SK-N-SH (cell line): ENCODE measurements around the gene GNG12. TPM values are rescaled to one million over a fixed set of nuclear protein-coding genes. Genes with fewer than 3 reads are reported as not detected.
"Not testable (repeated sequence)": the region's sequence is repeated elsewhere in the genome, so short reads cannot be mapped to it uniquely, and the experiment has no call there.

Experiments used
- CTCF ChIA-PET: fragments of 300-600, 350-600 bp; formaldehyde crosslinking; extraction: SDS; loops from one replicate; lab custom pipeline; 2021; lab: Yijun Ruan, JAX
- POLR2A ChIA-PET: fragments of 350-600 bp; sonication (Branson Sonifier 250); formaldehyde crosslinking; extraction: SDS; loops from one replicate; lab custom pipeline; 2020; ENCODE audit warnings: antibody characterized with exemption, inconsistent platforms; lab: Yijun Ruan, JAX
- DNase-seq: peaks from one replicate; pipeline ENCODE4 v3.0.0; 2012
- H2AFZ ChIP-seq: fragments of 200-600 bp; sonication (generic); 2 replicates; pipeline ENCODE4 v1.8.1; 2016; ENCODE audit warnings: antibody characterized with exemption, mild to moderate bottlenecking, low read depth
- H3F3A ChIP-seq: fragments of 200-600 bp; sonication (generic); replicated peaks from 2 replicates; pipeline ENCODE3; 2016; ENCODE audit warnings: antibody characterized with exemption, mild to moderate bottlenecking; ENCODE audit not compliant: insufficient read depth
- H3K27ac ChIP-seq, 2 experiments: fragments of 200-500 bp in 1 of 2; fragments of 200-600 bp in 1 of 2; sonication (Bioruptor generic) in 1 of 2; sonication (generic), shearing (Covaris generic) in 1 of 2; 2 replicates each; pipeline versions ENCODE4 v1.5.1 to v1.6.1; 2014 to 2016; ENCODE audit warnings: low read depth in 2 of 2, inconsistent platforms in 1 of 2, low read length in 1 of 2, mild to moderate bottlenecking in 1 of 2, mixed read lengths in 1 of 2
- H3K27me3 ChIP-seq: fragments of 200-600 bp; sonication (generic), shearing (Covaris generic); 2 replicates; pipeline ENCODE4 v1.6.1; 2016; ENCODE audit warnings: mixed run types; ENCODE audit not compliant: insufficient read depth
- H3K36me3 ChIP-seq, 2 experiments: fragments of 200-500 bp in 1 of 2; fragments of 200-600 bp in 1 of 2; sonication (Bioruptor generic) in 1 of 2; sonication (generic) in 1 of 2; replicated peaks in 1 of 2; 2 replicates each; pipeline versions ENCODE3 to v1.5.1; 2014 to 2016; ENCODE audit warnings: low read length in 1 of 2, mild to moderate bottlenecking in 1 of 2; ENCODE audit not compliant: insufficient read depth in 2 of 2, control insufficient read depth in 1 of 2
- H3K4me1 ChIP-seq, 2 experiments: fragments of 200-500 bp in 1 of 2; fragments of 200-600 bp in 1 of 2; sonication (Bioruptor generic) in 1 of 2; sonication (generic), shearing (Covaris generic) in 1 of 2; 2 replicates each; pipeline versions ENCODE4 v1.5.1 to v1.6.1; 2014 to 2016; ENCODE audit warnings: low read depth in 1 of 2, low read length in 1 of 2, mixed run types in 1 of 2; ENCODE audit not compliant: insufficient read depth in 2 of 2, control insufficient read depth in 1 of 2
- H3K4me2 ChIP-seq: fragments of 200-600 bp; sonication (generic), shearing (Covaris generic); 2 replicates; pipeline ENCODE4 v1.6.1; 2017; ENCODE audit warnings: mixed run types
- H3K4me3 ChIP-seq, 2 experiments: fragments of 200-500 bp in 1 of 2; fragments of 200-600 bp in 1 of 2; sonication (Bioruptor generic) in 1 of 2; sonication (generic), shearing (Covaris generic) in 1 of 2; 2 replicates each; pipeline versions ENCODE4 v1.5.1 to v1.8.1; 2014 to 2016; ENCODE audit warnings: low read depth in 2 of 2, inconsistent platforms in 1 of 2, low read length in 1 of 2, mild to moderate bottlenecking in 1 of 2, mixed read lengths in 1 of 2, moderate library complexity in 1 of 2
- H3K79me2 ChIP-seq: fragments of 200-600 bp; sonication (generic); 2 replicates; pipeline ENCODE4 v1.8.1; 2017; ENCODE audit warnings: mild to moderate bottlenecking; ENCODE audit not compliant: insufficient read depth
- H3K9ac ChIP-seq: fragments of 200-600 bp; sonication (generic); 2 replicates; pipeline ENCODE4 v1.6.1; 2017; ENCODE audit warnings: mixed run types
- H3K9me2 ChIP-seq: fragments of 200-600 bp; sonication (generic); 2 replicates; pipeline ENCODE4 v1.6.1; 2017; ENCODE audit warnings: mixed run types
- H3K9me3 ChIP-seq: fragments of 200-600 bp; sonication (generic); 2 replicates; pipeline ENCODE4 v1.6.1; 2017; ENCODE audit warnings: mixed run types, mild to moderate bottlenecking, moderate library complexity
- H4K20me1 ChIP-seq: fragments of 200-600 bp; sonication (generic); 2 replicates; pipeline ENCODE4 v1.6.1; 2017; ENCODE audit warnings: mild to moderate bottlenecking, mixed run types; ENCODE audit not compliant: insufficient read depth
- ELF1 ChIP-seq: IDR thresholded peaks from 2 replicates; pipeline ENCODE4 v1.4.0; 2012
- EP300 ChIP-seq, 2 experiments: IDR thresholded peaks; 2 replicates each; pipeline versions ENCODE4 v1.4.0 to v1.6.1; 2012; ENCODE audit warnings: borderline replicate concordance in 1 of 2, low read depth in 1 of 2, low read length in 1 of 2
- EZH2phosphoT487 ChIP-seq: fragments of 200-600 bp; sonication (generic); IDR thresholded peaks from 2 replicates; pipeline ENCODE4 v1.6.1; 2017; ENCODE audit warnings: low read depth, mixed run types, mild to moderate bottlenecking, antibody characterized with exemption, moderate library complexity, borderline replicate concordance
- FOSL2 ChIP-seq: IDR thresholded peaks from 2 replicates; pipeline ENCODE4 v1.4.0; 2012; ENCODE audit warnings: low read depth, mild to moderate bottlenecking, moderate library complexity, borderline replicate concordance
- JUND ChIP-seq: IDR thresholded peaks from 2 replicates; pipeline ENCODE4 v1.4.0; 2012
- NFIC ChIP-seq: IDR thresholded peaks from 2 replicates; pipeline ENCODE4 v1.4.0; 2012; ENCODE audit warnings: borderline replicate concordance
- RFX5 ChIP-seq: IDR thresholded peaks from 2 replicates; pipeline ENCODE4 v1.6.1; 2012; ENCODE audit warnings: mild to moderate bottlenecking, improper control_type of control experiment, low read length
- SIN3A ChIP-seq: IDR thresholded peaks from 2 replicates; pipeline ENCODE4 v1.6.1; 2012; ENCODE audit warnings: low read depth, mild to moderate bottlenecking, low read length, moderate library complexity, borderline replicate concordance
- SMC3 ChIP-seq: IDR thresholded peaks from 2 replicates; pipeline ENCODE4 v1.6.1; 2012; ENCODE audit warnings: low read depth, low read length, improper control_type of control experiment
- TCF12 ChIP-seq: IDR thresholded peaks from 2 replicates; pipeline ENCODE4 v1.4.0; 2012
- YY1 ChIP-seq: IDR thresholded peaks from 2 replicates; pipeline ENCODE4 v1.4.0; 2012; ENCODE audit warnings: low read depth, mild to moderate bottlenecking
- WGBS: methylation state at CpG from one replicate; pipeline ENCODE4 v1.1.6; 2017; ENCODE audit warnings: low lambda C conversion rate; 5-methylcytosine and 5-hydroxymethylcytosine counted together
- polyA plus RNA-seq, 3 experiments: library from polyadenylated mRNA; depleted of rRNA; stranded (reverse); fragments of >200 nt; gene quantifications; 2 replicates each; pipeline ENCODE4 v1.2.3, GENCODE V29; 2012
- TF ChIP-seq, protein P1 (sequence below): fragments of 200-600 bp; sonication (generic); IDR thresholded peaks from 2 replicates; pipeline ENCODE4 v1.6.1; 2017; ENCODE audit warnings: antibody characterized with exemption, mild to moderate bottlenecking, moderate library complexity
- TF ChIP-seq, protein P2 (sequence below): fragments of 150-350 bp; IDR thresholded peaks from 2 replicates; pipeline ENCODE4 v1.6.1; 2016; ENCODE audit warnings: mild to moderate bottlenecking, low read depth, low read length
- TF ChIP-seq, protein P3 (sequence below): fragments of 150-350 bp; IDR thresholded peaks from 2 replicates; pipeline ENCODE4 v1.6.1; 2017; ENCODE audit warnings: antibody characterized with exemption, low read length, low read depth, borderline replicate concordance

Gene GNG12
- polyA plus RNA-seq, 1 of the 3 experiments (the other 2 are of a cell fraction), result 41.2 TPM

- Histone ChIP-seq H4K20me1 (no peaks in the 10 kb centered on the region), H3K9ac (no peak overlapping the region), H3K27me3 (no peaks in the 10 kb centered on the region), H3K9me2 (no peaks in the 10 kb centered on the region), H3K4me3 (no peak overlapping the region), H3K4me2 (no peak overlapping the region), H3K4me1 (no peaks in the 10 kb centered on the region), H3K27ac (no peak overlapping the region), H3K36me3 (no peaks in the 10 kb centered on the region), H3K79me2 (no peaks in the 10 kb centered on the region), H3F3A (no peaks in the 10 kb centered on the region), H3K9me3 (no peaks in the 10 kb centered on the region), H2AFZ (no peak overlapping the region)
- ChIA-PET CTCF (no interaction called here), POLR2A (no interaction called here)
- no peak for DNase-seq
- 83% methylated on average over 5 of the region's 5 CpGs for WGBS
- TF ChIP-seq SIN3A (no peak), EP300 (IDR thresholded peaks at IDR 0.05; ENCODE audit: borderline replicate concordance in 1 of 2, low read depth in 1 of 2, low read length in 1 of 2) (no peak), YY1 (no peak), NFIC (no peak), SMC3 (no peak), EZH2phosphoT487 (no peak), FOSL2 (no peak), TCF12 (no peak), RFX5 (no peak), JUND (no peak), ELF1 (no peak)
- TF ChIP-seq, protein P1, sequence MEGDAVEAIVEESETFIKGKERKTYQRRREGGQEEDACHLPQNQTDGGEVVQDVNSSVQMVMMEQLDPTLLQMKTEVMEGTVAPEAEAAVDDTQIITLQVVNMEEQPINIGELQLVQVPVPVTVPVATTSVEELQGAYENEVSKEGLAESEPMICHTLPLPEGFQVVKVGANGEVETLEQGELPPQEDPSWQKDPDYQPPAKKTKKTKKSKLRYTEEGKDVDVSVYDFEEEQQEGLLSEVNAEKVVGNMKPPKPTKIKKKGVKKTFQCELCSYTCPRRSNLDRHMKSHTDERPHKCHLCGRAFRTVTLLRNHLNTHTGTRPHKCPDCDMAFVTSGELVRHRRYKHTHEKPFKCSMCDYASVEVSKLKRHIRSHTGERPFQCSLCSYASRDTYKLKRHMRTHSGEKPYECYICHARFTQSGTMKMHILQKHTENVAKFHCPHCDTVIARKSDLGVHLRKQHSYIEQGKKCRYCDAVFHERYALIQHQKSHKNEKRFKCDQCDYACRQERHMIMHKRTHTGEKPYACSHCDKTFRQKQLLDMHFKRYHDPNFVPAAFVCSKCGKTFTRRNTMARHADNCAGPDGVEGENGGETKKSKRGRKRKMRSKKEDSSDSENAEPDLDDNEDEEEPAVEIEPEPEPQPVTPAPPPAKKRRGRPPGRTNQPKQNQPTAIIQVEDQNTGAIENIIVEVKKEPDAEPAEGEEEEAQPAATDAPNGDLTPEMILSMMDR, result no peak
- TF ChIP-seq, protein P2, sequence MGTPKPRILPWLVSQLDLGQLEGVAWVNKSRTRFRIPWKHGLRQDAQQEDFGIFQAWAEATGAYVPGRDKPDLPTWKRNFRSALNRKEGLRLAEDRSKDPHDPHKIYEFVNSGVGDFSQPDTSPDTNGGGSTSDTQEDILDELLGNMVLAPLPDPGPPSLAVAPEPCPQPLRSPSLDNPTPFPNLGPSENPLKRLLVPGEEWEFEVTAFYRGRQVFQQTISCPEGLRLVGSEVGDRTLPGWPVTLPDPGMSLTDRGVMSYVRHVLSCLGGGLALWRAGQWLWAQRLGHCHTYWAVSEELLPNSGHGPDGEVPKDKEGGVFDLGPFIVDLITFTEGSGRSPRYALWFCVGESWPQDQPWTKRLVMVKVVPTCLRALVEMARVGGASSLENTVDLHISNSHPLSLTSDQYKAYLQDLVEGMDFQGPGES, result no peak
- TF ChIP-seq, protein P3, sequence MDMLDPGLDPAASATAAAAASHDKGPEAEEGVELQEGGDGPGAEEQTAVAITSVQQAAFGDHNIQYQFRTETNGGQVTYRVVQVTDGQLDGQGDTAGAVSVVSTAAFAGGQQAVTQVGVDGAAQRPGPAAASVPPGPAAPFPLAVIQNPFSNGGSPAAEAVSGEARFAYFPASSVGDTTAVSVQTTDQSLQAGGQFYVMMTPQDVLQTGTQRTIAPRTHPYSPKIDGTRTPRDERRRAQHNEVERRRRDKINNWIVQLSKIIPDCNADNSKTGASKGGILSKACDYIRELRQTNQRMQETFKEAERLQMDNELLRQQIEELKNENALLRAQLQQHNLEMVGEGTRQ, result no peak
Observed at GRCh38 chr1:67666636-67667035, 166.6 kb downstream of the GNG12 start.

DNA sequence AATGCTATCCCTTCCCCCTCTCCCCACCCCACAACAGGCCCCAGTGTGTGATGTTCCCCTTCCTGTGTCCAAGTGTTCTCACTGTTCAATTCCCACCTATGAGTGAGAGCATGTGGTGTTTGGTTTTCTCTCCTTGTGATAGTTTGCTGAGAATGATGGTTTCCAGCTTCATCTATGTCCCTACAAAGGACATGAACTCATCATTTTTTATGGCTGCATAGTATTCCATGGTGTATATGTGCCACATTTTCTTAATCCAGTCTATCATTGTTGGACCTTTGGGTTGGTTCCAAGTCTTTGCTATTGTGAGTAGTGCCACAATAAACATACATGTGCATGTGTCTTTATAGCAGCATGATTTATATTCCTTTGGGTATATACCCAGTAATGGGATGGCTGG lies 168.0 kb downstream of the GNG12 start:
- H3K4me1 ChIP-seq, POLR2A ChIA-PET, H3K27me3 ChIP-seq, H2AFZ ChIP-seq, H3K9ac ChIP-seq, H3K36me3 ChIP-seq, H4K20me1 ChIP-seq, H3K9me3 ChIP-seq, H3K27ac ChIP-seq, CTCF ChIA-PET, H3F3A ChIP-seq, H3K4me2 ChIP-seq, H3K4me3 ChIP-seq, DNase-seq, H3K79me2 ChIP-seq, H3K9me2 ChIP-seq: not testable (repeated sequence)
